Transverse colon (tissue), 4 donors: ENCODE measurements around the gene PTGER3. TPM values are rescaled to one million over a fixed set of nuclear protein-coding genes. Genes with fewer than 3 reads are reported as not detected.

ENCODE experiments used
- DNase-seq: peaks from one replicate; pipeline ENCODE4 v3.0.0-alpha.2; 2019
- H3K27ac ChIP-seq, 4 donors: fragments of 200-600 bp; sonication (generic); 2 replicates each; pipeline ENCODE4 v1.5.1; 2016 to 2018; ENCODE audit warnings: inconsistent platforms in 4 of 4
- H3K27me3 ChIP-seq: fragments of 200-600 bp; sonication (generic); 2 replicates; pipeline ENCODE4 v1.5.1; 2017; ENCODE audit warnings: inconsistent platforms
- H3K36me3 ChIP-seq, 4 donors: fragments of 200-600 bp; sonication (generic); 2 replicates each; pipeline ENCODE4 v1.5.1; 2017 to 2019; ENCODE audit warnings: inconsistent platforms in 4 of 4
- H3K4me1 ChIP-seq, 4 donors: fragments of 200-600 bp; sonication (generic); 2 replicates each; pipeline ENCODE4 v1.5.1; 2017 to 2020; ENCODE audit warnings: inconsistent platforms in 4 of 4
- H3K4me3 ChIP-seq, 4 donors: fragments of 200-600 bp; sonication (generic); 1 replicate in 1 of 4; 2 replicates in 3 of 4; pipeline versions ENCODE4 v1.5.1 to v1.6.1; 2017 to 2019; ENCODE audit warnings: inconsistent platforms in 4 of 4
- H3K9me3 ChIP-seq, 2 donors: fragments of 200-600 bp; sonication (generic); 2 replicates each; pipeline ENCODE4 v1.5.1; 2017 to 2019; ENCODE audit warnings: inconsistent platforms in 2 of 2
- CTCF ChIP-seq, 5 experiments: fragments of 200-600 bp in 3 of 5; fragments of 450-650 bp in 2 of 5; sonication (generic) in 3 of 5; IDR thresholded peaks; 1 replicate in 2 of 5; 2 replicates in 3 of 5; pipeline ENCODE4 v1.5.1; 2016 to 2017; ENCODE audit warnings: antibody characterized with exemption in 5 of 5, inconsistent platforms in 3 of 5, mild to moderate bottlenecking in 2 of 5, moderate library complexity in 1 of 5
- EP300 ChIP-seq: sonication (generic); formaldehyde crosslinking; IDR thresholded peaks from one replicate; pipeline ENCODE4 v1.6.1; 2017; ENCODE audit warnings: antibody characterized with exemption, low read depth
- POLR2A ChIP-seq: fragments of 450-650 bp; IDR thresholded peaks from one replicate; pipeline ENCODE4 v1.6.1; 2016; ENCODE audit warnings: antibody characterized with exemption, mild to moderate bottlenecking, moderate library complexity
- POLR2AphosphoS5 ChIP-seq, 3 donors: sonication (generic); formaldehyde crosslinking; IDR thresholded peaks; one replicate each; pipeline ENCODE4 v1.6.1; 2016; ENCODE audit warnings: antibody characterized with exemption in 3 of 3
- WGBS, 2 donors: methylation state at CpG; one replicate each; pipeline ENCODE4 v1.1.5; 2018; ENCODE audit warnings: low coverage in 1 of 2; 5-methylcytosine and 5-hydroxymethylcytosine counted together
- in situ Hi-C, 4 donors: fragments of 200-750 bp; cut with MboI; loops; one replicate each; pipeline versions ENCODE4 v1.15.0 to v1.15.1; 2017; ENCODE audit warnings: low sequenced_read_pairs in 3 of 4, low pct_ligation_motif_present in 1 of 4, low pct_unique_long_range_greater_than_20kb in 1 of 4
- intact Hi-C: fragments of 100-400 bp; cut with DNase I; formaldehyde crosslinking; loops from one replicate; pipeline ENCODE4 v1.15.1; 2023; ENCODE audit warnings: low total_unique reads
- total RNA-seq, 4 donors: library from RNA; depleted of rRNA; stranded (reverse); fragments of >200 nt; gene quantifications; one replicate each; pipeline ENCODE4 v1.1.0, GENCODE V29; 2016

PTGER3 gene
- total RNA-seq, 4 donors from 2014 or later, result 4.8 to 37.0 (median 18.5) TPM

DNA sequence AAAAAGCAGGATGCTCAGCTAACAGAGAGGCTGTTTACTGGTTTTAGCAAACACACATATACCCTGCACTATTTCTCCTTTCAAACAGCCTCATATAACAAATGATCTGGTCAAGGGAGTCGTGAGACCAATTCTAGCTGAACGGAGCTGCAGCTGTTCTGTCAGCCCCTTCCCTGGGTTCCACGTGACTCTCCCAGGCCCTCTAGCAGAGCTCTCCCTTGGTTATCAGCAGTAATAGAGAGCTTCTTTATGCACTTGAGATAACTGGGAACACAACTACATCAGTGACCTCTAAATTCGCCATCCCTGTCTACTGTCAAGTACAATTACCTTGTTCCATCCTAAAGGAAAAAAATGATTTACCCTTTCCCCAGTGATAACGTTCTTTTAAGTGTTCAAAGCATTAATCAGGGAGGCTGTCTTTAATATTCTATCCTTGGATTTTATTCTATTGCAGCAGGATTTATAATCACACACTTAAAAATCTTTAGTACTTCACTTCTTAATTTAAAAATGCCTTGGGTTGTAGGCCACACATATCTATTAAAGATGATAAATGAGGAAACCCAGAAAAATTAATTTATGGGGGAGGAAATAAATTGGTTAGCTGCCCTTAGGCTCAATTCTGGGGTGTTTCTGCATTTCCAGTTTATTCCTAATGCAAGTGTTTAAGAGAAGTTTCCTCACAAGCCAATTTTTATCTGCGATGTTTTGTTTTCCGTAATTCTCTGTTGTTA is 28.2 kb downstream of the PTGER3 start:
- Histone ChIP-seq H3K27me3 (no peaks in the 10 kb centered on the region), H3K4me1 (no peaks in the 10 kb centered on the region), H3K36me3 (no peaks in the 10 kb centered on the region), H3K4me3 (no peak overlapping the region), H3K27ac (no peak overlapping the region), H3K9me3 (no peaks in the 10 kb centered on the region)
- WGBS, 2 donors, result 49 to 69% methylated on average over 6 to 7 of the region's 7 CpGs
- no peak for DNase-seq
- intact Hi-C loops (no loop called here), in situ Hi-C loops (no loop called here)
- no peak for TF ChIP-seq POLR2A
- TF ChIP-seq EP300, result no peak
- TF ChIP-seq POLR2AphosphoS5 (IDR thresholded peaks at IDR 0.05), result no peak
- TF ChIP-seq CTCF (IDR thresholded peaks at IDR 0.05), result no peak

DNA sequence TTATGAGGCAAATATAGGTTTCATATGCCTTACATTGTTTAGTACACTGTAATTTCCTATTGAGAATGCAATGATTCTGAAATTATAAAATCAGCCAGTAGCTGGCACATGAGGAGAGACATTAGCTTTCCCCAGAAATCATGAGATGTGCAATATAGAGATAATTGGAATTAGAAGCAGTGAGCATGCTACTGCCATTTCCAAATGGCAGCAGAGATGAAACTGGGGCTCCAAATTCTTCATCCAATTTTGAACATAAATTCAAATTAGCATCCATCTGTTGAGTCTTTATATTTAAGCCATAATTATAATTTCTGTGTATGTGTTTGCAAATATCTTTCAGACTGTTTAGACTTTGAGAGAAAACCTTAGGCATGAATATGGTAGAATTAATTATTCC is 28.8 kb downstream of the PTGER3 start:
- no peak for DNase-seq
- Histone ChIP-seq H3K4me3 (no peak overlapping the region), H3K9me3 (no peaks in the 10 kb centered on the region), H3K36me3 (no peaks in the 10 kb centered on the region), H3K27me3 (no peaks in the 10 kb centered on the region), H3K27ac (no peak overlapping the region), H3K4me1 (no peaks in the 10 kb centered on the region)
- no peak for TF ChIP-seq EP300
- TF ChIP-seq POLR2A, result no peak
- no peak for TF ChIP-seq POLR2AphosphoS5 (IDR thresholded peaks at IDR 0.05)
- no peak for TF ChIP-seq CTCF (IDR thresholded peaks at IDR 0.05)
- intact Hi-C loops, result no loop called here
- in situ Hi-C loops, result no loop called here

DNA sequence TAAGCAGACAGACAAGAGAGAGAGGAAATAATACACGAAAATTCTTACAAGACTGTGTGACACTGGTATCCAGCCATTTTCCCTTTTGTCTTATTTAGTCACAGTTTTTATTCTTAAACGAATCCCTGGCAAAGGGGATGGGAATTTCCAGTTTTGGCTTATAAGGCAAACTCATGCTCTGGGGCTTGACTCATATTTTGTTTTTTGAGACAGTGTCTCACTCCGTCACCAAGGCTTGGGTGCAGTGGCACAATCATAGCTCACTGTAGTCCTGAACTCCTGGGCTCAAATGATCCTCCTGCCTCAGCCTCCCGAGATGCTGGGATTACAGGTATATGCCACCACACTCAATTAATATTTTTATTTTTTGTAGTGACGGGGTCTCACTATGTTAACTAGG is 31.9 kb downstream of the PTGER3 start:
- Histone ChIP-seq H3K27me3 (no peaks in the 10 kb centered on the region), H3K4me1 (no peaks in the 10 kb centered on the region), H3K27ac (no peak overlapping the region), H3K4me3 (no peak overlapping the region), H3K36me3 (no peaks in the 10 kb centered on the region), H3K9me3 (no peaks in the 10 kb centered on the region)
- no peak for TF ChIP-seq CTCF (IDR thresholded peaks at IDR 0.05)
- no peak for TF ChIP-seq POLR2AphosphoS5 (IDR thresholded peaks at IDR 0.05)
- no peak for TF ChIP-seq EP300
- TF ChIP-seq POLR2A, result no peak
- in situ Hi-C loops (no loop called here), intact Hi-C loops (no loop called here)
- 56 to 70% methylated on average over 4 to 5 of the region's 5 CpGs for WGBS, 2 donors
- no peak for DNase-seq

- in situ Hi-C loops, result no loop called here
- no peak for DNase-seq
- TF ChIP-seq EP300, result no peak
- no peak for TF ChIP-seq POLR2AphosphoS5 (IDR thresholded peaks at IDR 0.05)
- no peak for TF ChIP-seq CTCF (IDR thresholded peaks at IDR 0.05)
- no peak for TF ChIP-seq POLR2A
- H3K4me1 ChIP-seq, result no peaks in the 10 kb centered on the region
- H3K4me3 ChIP-seq, result no peak overlapping the region
- no peaks in the 10 kb centered on the region for H3K27me3 ChIP-seq
- H3K9me3 ChIP-seq, result no peaks in the 10 kb centered on the region
- H3K27ac ChIP-seq, result no peak overlapping the region
- WGBS, 2 donors, result 62 to 67% methylated on average over 1 of the region's 1 CpG
- H3K36me3 ChIP-seq, result no peaks in the 10 kb centered on the region
- intact Hi-C loops, result no loop called here
Measured at GRCh38 chr1:71014178-71014579, 33.4 kb downstream of the PTGER3 start.
